NCI-H1048 (cell line): Measurements from ENCODE around the gene TBCK.

ENCODE experiments used
- DNase-seq: peaks from one replicate; lab custom pipeline; 2025; lab: John Stamatoyannopoulos, UW

Gene TBCK

GRCh38 chr4:106038908-106039307 is 277.1 kb downstream of the TBCK start:
- no peak for DNase-seq

GRCh38 chr4:106038012-106038411 is 278.0 kb downstream of the TBCK start:
- DNase-seq: no peak

- DNase-seq: no peak
Measured at GRCh38 chr4:106036848-106037247, 279.2 kb downstream of the TBCK start.

GRCh38 chr4:106036334-106036733 is 279.7 kb downstream of the TBCK start:
- no peak for DNase-seq

- no peak for DNase-seq
Measured at GRCh38 chr4:106035204-106035603, 280.8 kb downstream of the TBCK start.

GRCh38 chr4:106034751-106035150 is 281.3 kb downstream of the TBCK start:
- DNase-seq: no peak

GRCh38 chr4:106034220-106034619 is 281.8 kb downstream of the TBCK start:
- no peak for DNase-seq

GRCh38 chr4:106033469-106033868 is 282.5 kb downstream of the TBCK start:
- DNase-seq: no peak

GRCh38 chr4:106032851-106033286 is 283.1 kb downstream of the TBCK start:
- DNase-seq: no peak

GRCh38 chr4:106022454-106022853 is 293.6 kb downstream of the TBCK start:
- DNase-seq: no peak

GRCh38 chr4:106021737-106022410 is 294.1 kb downstream of the TBCK start:
- DNase-seq: no peak

- DNase-seq: no peak
Measured at GRCh38 chr4:106019771-106020170, 296.2 kb downstream of the TBCK start.

- no peak for DNase-seq
Measured at GRCh38 chr4:106017975-106018374, 298.0 kb downstream of the TBCK start.

GRCh38 chr4:106011387-106011786 is 304.6 kb downstream of the TBCK start:
- DNase-seq: no peak

GRCh38 chr4:106010761-106011160 is 305.2 kb downstream of the TBCK start:
- DNase-seq: no peak

GRCh38 chr4:106002994-106003393 is 313.0 kb downstream of the TBCK start:
- DNase-seq: no peak

GRCh38 chr4:105998171-105999063 is 317.6 kb downstream of the TBCK start:
- no peak for DNase-seq

GRCh38 chr4:105996845-105997244 is 319.2 kb downstream of the TBCK start:
- DNase-seq: no peak

- DNase-seq: no peak
Measured at GRCh38 chr4:105994841-105995501, 321.0 kb downstream of the TBCK start.

- no peak for DNase-seq
Measured at GRCh38 chr4:105994061-105994460, 321.9 kb downstream of the TBCK start.

- no peak for DNase-seq
Measured at GRCh38 chr4:105992641-105993305, 323.2 kb downstream of the TBCK start.

GRCh38 chr4:105991726-105992125 is 324.3 kb downstream of the TBCK start:
- no peak for DNase-seq
